MV-4-11 (cell line): Measurements from ENCODE around the gene SLC7A10.
A peak's percentile ranks its signal among the peaks of the same experiment; 100 is the strongest.
"Not testable (repeated sequence)": the region's sequence is repeated elsewhere in the genome, so short reads cannot be mapped to it uniquely, and the experiment has no call there.

Experiments used
- DNase-seq: peaks from one replicate; lab custom pipeline; 2025; lab: John Stamatoyannopoulos, UW

The SLC7A10 gene

DNA sequence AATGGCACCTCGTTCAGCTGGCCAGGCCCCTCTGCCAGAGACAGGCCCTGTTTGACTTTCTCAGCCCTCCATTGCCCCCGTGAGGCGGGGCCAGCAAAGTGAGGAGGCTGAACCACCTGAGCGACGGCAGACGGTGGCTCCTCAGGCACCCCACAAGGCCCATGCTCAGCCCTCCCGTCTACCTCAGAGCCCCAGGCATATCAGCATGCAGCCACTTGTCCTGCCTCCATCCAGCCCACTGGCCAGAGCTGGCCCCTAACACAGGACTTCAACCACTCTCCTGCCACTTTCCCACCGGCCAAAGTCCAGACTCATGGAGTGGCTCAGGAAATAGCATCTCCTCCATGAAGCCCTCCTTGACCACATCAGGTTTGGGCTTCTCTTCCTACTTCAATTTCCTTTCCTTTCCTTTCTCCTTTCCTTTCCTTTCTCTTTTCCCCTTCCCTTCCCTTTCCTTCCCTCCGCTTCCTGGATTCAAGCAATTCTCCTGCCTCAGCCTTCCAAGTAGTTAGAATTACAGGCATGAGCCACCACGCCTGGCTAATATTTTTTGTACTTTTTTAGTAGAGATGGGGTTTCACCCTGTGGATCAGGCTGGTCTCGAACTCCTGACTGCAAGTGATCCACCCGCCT, 9.3 kb downstream of the SLC7A10 start:
- no peak for DNase-seq

- no peak for DNase-seq
These were observed 10.0 kb downstream of the SLC7A10 start for GRCh38 chr19:33215438-33216197.

GRCh38 chr19:33214596-33214995, 11.1 kb downstream of the SLC7A10 start:
- DNase-seq, result peak; percentile 77

- no peak for DNase-seq
These were observed 13.0 kb downstream of the SLC7A10 start for GRCh38 chr19:33212436-33213172.

- no peak for DNase-seq
These were observed 13.7 kb downstream of the SLC7A10 start for GRCh38 chr19:33211794-33212435.

GRCh38 chr19:33210266-33210940, 15.2 kb downstream of the SLC7A10 start:
- DNase-seq, result no peak

GRCh38 chr19:33209850-33210230, 15.8 kb downstream of the SLC7A10 start:
- DNase-seq, result not testable (repeated sequence)

GRCh38 chr19:33208904-33209849, 16.5 kb downstream of the SLC7A10 start:
- DNase-seq, result no peak

GRCh38 chr19:33208371-33208895, 17.2 kb downstream of the SLC7A10 start:
- peak; percentile 58 for DNase-seq

DNA sequence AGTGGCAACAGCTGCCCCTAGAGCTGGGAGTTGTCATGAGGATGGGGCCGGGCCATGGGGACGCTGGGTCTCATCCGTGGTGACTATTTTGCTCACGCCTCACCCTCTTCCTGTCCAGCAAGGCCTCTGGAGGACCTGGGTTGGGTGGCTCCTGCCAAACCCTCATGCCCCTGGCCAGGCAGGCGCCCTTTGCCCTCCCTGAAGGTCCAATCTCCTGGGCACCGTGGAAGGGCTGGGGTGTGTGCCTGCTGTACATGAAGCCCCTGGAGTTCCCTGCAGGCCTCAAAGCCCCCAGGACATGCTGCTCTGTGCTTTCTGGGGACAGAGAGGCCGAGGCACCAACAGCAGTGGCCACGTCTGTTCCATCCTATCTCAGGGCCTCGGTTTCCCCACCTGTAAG, 17.7 kb downstream of the SLC7A10 start:
- DNase-seq, result no peak

GRCh38 chr19:33207040-33207620, 18.5 kb downstream of the SLC7A10 start:
- no peak for DNase-seq

DNA sequence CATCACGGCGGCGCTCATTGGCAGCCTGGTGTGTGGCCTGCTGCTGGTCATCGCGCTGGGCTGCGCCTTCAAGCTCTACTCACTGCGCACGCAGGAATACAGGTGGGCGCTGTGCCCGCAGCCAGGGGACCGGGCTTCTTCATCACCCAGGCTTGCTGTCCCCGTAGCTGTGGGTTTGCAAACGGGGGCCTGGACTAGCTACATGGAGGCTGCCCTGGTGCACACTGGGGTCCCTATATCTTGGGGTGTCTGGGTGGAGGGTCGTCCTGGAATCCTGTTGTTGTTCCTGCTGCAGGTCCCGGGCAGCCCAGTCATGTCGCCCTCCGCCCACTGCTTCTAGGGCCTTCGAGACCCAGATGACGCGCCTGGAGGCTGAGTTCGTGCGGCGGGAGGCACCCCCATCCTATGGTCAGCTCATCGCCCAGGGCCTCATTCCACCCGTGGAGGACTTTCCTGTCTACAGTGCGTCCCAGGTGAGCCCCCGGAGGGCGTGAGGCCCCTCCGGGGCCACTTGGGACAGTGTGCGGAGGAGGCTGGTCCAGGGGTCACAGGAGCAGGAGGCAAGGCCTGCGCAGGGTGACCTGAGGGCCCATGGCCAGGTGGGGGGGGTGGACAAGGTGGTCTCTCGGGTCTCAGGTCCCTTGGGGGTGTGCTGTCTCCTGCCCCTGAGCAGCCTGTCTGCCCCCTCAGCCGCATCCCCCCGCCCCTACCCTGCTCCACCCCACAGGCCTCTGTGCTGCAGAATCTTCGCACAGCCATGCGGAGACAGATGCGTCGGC, 19.2 kb downstream of the SLC7A10 start:
- no peak for DNase-seq

DNA sequence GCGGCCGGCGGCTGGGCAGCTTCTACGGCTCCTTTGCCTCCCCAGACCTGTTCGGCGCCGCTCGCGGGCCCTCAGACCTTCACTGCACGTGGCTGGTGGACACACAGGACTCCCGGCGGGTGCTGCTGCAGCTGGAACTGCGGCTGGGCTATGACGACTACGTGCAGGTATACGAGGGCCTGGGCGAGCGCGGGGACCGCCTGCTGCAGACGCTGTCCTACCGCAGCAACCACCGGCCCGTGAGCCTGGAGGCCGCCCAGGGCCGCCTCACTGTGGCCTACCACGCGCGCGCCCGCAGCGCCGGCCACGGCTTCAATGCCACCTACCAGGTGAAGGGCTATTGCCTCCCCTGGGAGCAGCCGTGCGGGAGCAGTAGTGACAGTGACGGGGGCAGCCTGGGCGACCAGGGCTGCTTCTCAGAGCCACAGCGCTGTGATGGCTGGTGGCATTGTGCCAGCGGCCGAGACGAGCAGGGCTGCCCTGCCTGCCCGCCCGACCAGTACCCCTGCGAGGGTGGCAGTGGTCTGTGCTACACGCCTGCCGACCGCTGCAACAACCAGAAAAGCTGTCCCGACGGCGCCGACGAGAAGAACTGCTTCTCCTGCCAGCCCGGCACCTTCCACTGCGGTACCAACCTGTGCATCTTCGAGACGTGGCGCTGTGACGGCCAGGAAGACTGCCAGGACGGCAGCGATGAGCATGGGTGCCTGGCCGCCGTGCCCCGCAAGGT, 20.0 kb downstream of the SLC7A10 start:
- no peak for DNase-seq

DNA sequence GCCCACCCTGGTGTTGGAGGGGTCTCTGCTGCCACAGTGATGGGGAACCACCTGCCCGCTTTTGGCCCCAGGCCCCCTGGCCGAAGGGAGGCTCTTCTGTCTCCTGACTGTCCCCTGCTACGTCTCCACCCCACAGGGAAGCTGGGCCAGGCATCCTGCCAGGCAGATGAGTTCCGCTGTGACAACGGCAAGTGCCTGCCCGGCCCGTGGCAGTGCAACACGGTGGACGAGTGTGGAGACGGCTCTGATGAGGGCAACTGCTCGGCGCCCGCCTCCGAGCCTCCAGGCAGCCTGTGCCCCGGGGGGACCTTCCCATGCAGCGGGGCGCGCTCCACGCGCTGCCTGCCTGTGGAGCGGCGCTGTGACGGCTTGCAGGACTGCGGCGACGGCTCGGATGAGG, 20.5 kb downstream of the SLC7A10 start:
- DNase-seq, result no peak

DNA sequence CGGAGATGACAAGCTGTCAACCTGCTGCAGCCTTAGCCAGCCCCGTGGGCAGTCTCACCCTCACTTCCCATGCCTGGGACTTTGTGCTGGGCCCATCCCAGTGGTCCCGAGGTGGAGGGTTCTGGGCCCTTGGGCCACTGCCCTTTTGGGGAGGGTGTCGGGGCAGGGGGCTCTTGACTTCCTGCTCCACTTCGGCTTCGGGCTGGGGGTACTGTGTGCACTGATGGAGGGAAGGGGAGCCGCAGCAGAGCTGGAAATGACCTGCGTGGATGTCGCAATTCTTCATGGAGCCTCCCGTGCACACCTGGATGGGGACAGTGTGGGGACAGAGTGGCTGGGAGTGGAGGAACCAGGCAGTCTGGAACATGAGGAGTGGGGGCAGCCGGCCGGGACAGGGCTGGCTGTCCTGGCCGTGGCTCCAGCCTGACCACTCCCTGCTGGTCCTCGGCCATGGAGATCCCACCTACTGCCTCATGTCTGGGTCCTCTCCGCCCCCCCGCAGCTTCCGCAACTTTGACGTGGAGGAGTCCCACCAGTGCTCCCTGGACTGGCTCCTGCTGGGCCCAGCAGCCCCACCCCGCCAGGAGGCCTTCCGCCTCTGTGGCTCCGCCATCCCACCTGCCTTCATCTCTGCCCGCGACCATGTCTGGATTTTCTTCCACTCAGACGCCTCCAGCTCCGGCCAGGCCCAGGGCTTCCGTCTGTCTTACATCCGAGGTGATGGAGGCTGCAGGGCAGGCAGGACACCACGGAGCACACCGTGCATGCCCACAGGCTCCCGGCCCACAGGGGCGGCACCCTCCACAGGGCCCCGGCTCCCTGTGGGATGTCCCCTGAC, 21.3 kb downstream of the SLC7A10 start:
- DNase-seq, result no peak

DNA sequence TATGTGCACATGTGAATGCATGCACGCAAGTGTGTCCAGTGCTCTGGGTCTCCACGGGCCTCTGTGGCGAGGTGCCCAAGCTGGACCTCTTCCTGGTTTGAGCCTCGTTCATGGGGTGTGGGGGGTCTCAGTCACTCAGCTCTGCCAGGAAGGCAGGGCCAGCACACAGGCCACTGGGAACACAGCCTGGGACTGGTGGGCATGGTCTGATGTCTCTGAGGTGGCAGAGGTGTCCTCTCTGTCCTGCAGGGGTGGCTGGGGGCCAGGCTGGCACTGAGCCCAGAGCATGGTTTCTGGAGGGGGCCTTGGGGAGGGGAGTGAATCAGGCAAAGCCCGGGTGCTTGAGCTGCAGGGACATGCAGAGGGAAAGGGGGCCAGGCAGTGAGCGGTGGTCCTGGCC, 22.1 kb downstream of the SLC7A10 start:
- no peak for DNase-seq

- no peak for DNase-seq
These were observed 22.8 kb downstream of the SLC7A10 start for GRCh38 chr19:33202546-33203507.
